GM21576 (cell line): ENCODE data around the gene FLOT1.

Experiments
- ATAC-seq: cut with Tn5 transposase; IDR thresholded peaks from one replicate; pipeline ENCODE4 v1.9.1; 2021; ENCODE audit warnings: mild to moderate bottlenecking, moderate library complexity; ENCODE audit not compliant: unreplicated experiment

The FLOT1 gene

GRCh38 chr6:30747902-30748769 lies 5.6 kb upstream of the FLOT1 start:
- no peak for ATAC-seq

- ATAC-seq, result no peak
Measured at GRCh38 chr6:30747300-30747687, 4.8 kb upstream of the FLOT1 start.

- no peak for ATAC-seq
Measured at GRCh38 chr6:30744054-30744805, 1.7 kb upstream of the FLOT1 start, which contains the start of gene IER3. Gene IER3 (minus strand): TSS chr6:30744547. CDS start chr6:30744518, 29 bp downstream.

GRCh38 chr6:30743099-30744053 lies 889 bp upstream of the FLOT1 start:
- no peak for ATAC-seq

- no peak for ATAC-seq
Measured at GRCh38 chr6:30741789-30742315, 635 bp downstream of the FLOT1 start.

GRCh38 chr6:30741063-30741779 lies 1.3 kb downstream of the FLOT1 start:
- ATAC-seq, result no peak

- ATAC-seq, result no peak
Measured at GRCh38 chr6:30740540-30740870, 2.0 kb downstream of the FLOT1 start.

- no peak for ATAC-seq
Measured at GRCh38 chr6:30738532-30738931, 4.0 kb downstream of the FLOT1 start.

GRCh38 chr6:30735668-30736314 lies 6.7 kb downstream of the FLOT1 start:
- ATAC-seq, result no peak

GRCh38 chr6:30732237-30732943 lies 10.1 kb downstream of the FLOT1 start:
- no peak for ATAC-seq

GRCh38 chr6:30730601-30731435 lies 11.7 kb downstream of the FLOT1 start:
- ATAC-seq, result no peak

- ATAC-seq, result no peak
Measured at GRCh38 chr6:30727920-30728553, 14.4 kb downstream of the FLOT1 start.

GRCh38 chr6:30726506-30727413 lies 15.7 kb downstream of the FLOT1 start:
- no peak for ATAC-seq

- ATAC-seq, result no peak
Measured at GRCh38 chr6:30725713-30726505, 16.6 kb downstream of the FLOT1 start.

- ATAC-seq, result no peak
Measured at GRCh38 chr6:30724906-30725667, 17.4 kb downstream of the FLOT1 start.
